Smooth muscle cell (in vitro differentiated cells): ENCODE data around the gene FARS2. TPM values are rescaled to one million over a fixed set of nuclear protein-coding genes. Genes with fewer than 3 reads are reported as not detected.

Experiments
- DNase-seq: peaks from one replicate; lab custom pipeline; 2025; ENCODE audit not compliant: unreplicated experiment; lab: John Stamatoyannopoulos, UW
- H2AFZ ChIP-seq: fragments of 200-600 bp; sonication (generic); 2 replicates; pipeline ENCODE4 v1.6.0; 2016; ENCODE audit warnings: antibody characterized with exemption, low read depth, mild to moderate bottlenecking
- H3F3A ChIP-seq: fragments of 200-600 bp; sonication (generic); 2 replicates; pipeline ENCODE4 v1.6.0; 2017; ENCODE audit warnings: antibody characterized with exemption, low read depth
- H3K27ac ChIP-seq: fragments of 200-600 bp; sonication (generic); 2 replicates; pipeline ENCODE4 v1.5.1; 2016; ENCODE audit warnings: low read depth, mild to moderate bottlenecking
- H3K27me3 ChIP-seq: fragments of 200-600 bp; sonication (generic); 2 replicates; pipeline ENCODE4 v1.6.1; 2016; ENCODE audit warnings: low read depth, mild to moderate bottlenecking
- H3K36me3 ChIP-seq: fragments of 200-600 bp; sonication (generic); 2 replicates; pipeline ENCODE4 v1.5.1; 2016; ENCODE audit warnings: low read depth
- H3K4me1 ChIP-seq: fragments of 200-600 bp; sonication (generic); 2 replicates; pipeline ENCODE4 v1.5.1; 2016; ENCODE audit warnings: low read depth
- H3K4me2 ChIP-seq: fragments of 200-600 bp; sonication (generic); 2 replicates; pipeline ENCODE4 v1.6.0; 2016; ENCODE audit warnings: mild to moderate bottlenecking
- H3K4me3 ChIP-seq: fragments of 200-600 bp; sonication (generic); 2 replicates; pipeline ENCODE4 v1.5.1; 2016; ENCODE audit warnings: mild to moderate bottlenecking
- H3K79me2 ChIP-seq: fragments of 200-600 bp; sonication (generic); 2 replicates; pipeline ENCODE4 v1.6.0; 2016; ENCODE audit warnings: low read depth, mild to moderate bottlenecking
- H3K9ac ChIP-seq: fragments of 200-600 bp; sonication (generic); 2 replicates; pipeline ENCODE4 v1.6.0; 2016; ENCODE audit warnings: low read depth
- H3K9me3 ChIP-seq: fragments of 200-600 bp; sonication (generic); replicated peaks from 2 replicates; pipeline ENCODE4 v1.5.1; 2016; ENCODE audit warnings: low read depth
- H4K20me1 ChIP-seq: fragments of 200-600 bp; sonication (generic); 2 replicates; pipeline ENCODE4 v1.6.0; 2016; ENCODE audit warnings: low read depth
- WGBS: methylation state at CpG from one replicate; pipeline ENCODE4 v1.1.7; 2016; ENCODE audit warnings: low lambda C conversion rate; 5-methylcytosine and 5-hydroxymethylcytosine counted together
- polyA plus RNA-seq: library from polyadenylated mRNA; unstranded; fragments of >200 nt; fragmentation: Nextera tagmentation; extraction: Ambion mirVana; gene quantifications from 2 replicates; pipeline ENCODE4 v1.2.1, GENCODE V29; 2016
- total RNA-seq: library from RNA; depleted of rRNA; stranded (reverse); fragments of >200 nt; gene quantifications from 2 replicates; pipeline ENCODE4 v1.2.3, GENCODE V29; 2014
- TF ChIP-seq, protein P1 (sequence below): fragments of 200-600 bp; sonication (generic); IDR thresholded peaks from 2 replicates; pipeline ENCODE4 v1.5.1; 2017; ENCODE audit warnings: borderline replicate concordance, mild to moderate bottlenecking, antibody characterized with exemption; ENCODE audit not compliant: insufficient read depth, poor library complexity, severe bottlenecking

Gene FARS2
- total and polyA plus RNA-seq, 2 experiments from 2014 or later: 9.6 to 13.2 TPM

DNA sequence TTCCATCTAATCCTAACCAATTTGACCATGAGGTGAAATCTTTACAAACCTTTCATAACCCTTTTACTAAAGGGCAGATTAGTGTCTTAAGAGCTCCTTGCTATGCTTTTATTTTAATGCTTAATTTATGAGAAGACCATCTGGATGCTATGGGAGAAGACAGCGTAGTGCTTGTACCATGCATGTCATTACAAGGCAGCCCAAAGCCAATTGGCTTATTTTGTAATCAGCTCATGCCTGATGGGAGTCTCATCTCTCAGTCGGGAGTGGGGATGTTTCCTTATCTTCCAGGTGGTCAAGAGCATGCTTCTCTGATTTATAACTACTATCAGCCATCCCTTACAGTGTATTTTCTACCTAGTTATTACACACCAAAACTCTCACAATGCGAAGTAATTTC is 304.7 kb downstream of the FARS2 start:
- Histone ChIP-seq H3F3A (no peaks in the 10 kb centered on the region), H4K20me1 (peaks cover 71% of the 10 kb centered on the region), H3K36me3 (no peaks in the 10 kb centered on the region), H3K27me3 (peaks cover 12% of the 10 kb centered on the region), H3K79me2 (no peaks in the 10 kb centered on the region), H3K4me3 (no peak overlapping the region), H3K4me1 (no peaks in the 10 kb centered on the region), H3K9ac (no peak overlapping the region), H3K9me3 (no peaks in the 10 kb centered on the region), H2AFZ (no peak overlapping the region), H3K4me2 (no peak overlapping the region), H3K27ac (no peak overlapping the region)
- no peak for DNase-seq
- TF ChIP-seq, protein P1, sequence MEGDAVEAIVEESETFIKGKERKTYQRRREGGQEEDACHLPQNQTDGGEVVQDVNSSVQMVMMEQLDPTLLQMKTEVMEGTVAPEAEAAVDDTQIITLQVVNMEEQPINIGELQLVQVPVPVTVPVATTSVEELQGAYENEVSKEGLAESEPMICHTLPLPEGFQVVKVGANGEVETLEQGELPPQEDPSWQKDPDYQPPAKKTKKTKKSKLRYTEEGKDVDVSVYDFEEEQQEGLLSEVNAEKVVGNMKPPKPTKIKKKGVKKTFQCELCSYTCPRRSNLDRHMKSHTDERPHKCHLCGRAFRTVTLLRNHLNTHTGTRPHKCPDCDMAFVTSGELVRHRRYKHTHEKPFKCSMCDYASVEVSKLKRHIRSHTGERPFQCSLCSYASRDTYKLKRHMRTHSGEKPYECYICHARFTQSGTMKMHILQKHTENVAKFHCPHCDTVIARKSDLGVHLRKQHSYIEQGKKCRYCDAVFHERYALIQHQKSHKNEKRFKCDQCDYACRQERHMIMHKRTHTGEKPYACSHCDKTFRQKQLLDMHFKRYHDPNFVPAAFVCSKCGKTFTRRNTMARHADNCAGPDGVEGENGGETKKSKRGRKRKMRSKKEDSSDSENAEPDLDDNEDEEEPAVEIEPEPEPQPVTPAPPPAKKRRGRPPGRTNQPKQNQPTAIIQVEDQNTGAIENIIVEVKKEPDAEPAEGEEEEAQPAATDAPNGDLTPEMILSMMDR: no peak
- WGBS: 95% methylated on average over 3 of the region's 3 CpGs

DNA sequence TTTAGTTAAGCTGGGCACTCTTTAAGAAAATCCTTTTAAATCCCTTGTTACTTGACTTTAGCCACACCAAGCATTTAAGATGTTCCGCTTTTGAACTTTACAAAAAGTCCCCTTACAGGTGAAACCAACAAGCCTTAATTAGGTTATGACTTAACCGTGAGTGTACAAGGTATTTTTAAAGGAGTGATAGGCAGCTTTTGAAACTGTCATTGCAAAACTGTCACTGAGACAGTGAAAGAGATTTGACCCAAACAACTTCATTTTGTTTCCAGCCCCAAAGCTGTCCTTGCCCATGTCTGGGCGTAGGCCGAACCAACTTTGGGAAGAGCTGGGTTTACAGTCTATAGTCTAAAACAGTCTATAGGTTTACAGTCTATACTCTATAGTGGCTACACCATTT is 305.4 kb downstream of the FARS2 start:
- H3K9me3 ChIP-seq: no peaks in the 10 kb centered on the region
- no peaks in the 10 kb centered on the region for H3K36me3 ChIP-seq
- no peak overlapping the region for H3K4me3 ChIP-seq
- no peak overlapping the region for H3K27ac ChIP-seq
- WGBS: 96% methylated on average over 4 of the region's 4 CpGs
- TF ChIP-seq, protein P1: no peak
- H3K27me3 ChIP-seq: peaks cover 4% of the 10 kb centered on the region
- no peak overlapping the region for H3K9ac ChIP-seq
- H3F3A ChIP-seq: no peaks in the 10 kb centered on the region
- no peak overlapping the region for H2AFZ ChIP-seq
- H4K20me1 ChIP-seq: peaks cover 63% of the 10 kb centered on the region
- no peak overlapping the region for H3K4me2 ChIP-seq
- no peaks in the 10 kb centered on the region for H3K79me2 ChIP-seq
- DNase-seq: no peak
- no peaks in the 10 kb centered on the region for H3K4me1 ChIP-seq

DNA sequence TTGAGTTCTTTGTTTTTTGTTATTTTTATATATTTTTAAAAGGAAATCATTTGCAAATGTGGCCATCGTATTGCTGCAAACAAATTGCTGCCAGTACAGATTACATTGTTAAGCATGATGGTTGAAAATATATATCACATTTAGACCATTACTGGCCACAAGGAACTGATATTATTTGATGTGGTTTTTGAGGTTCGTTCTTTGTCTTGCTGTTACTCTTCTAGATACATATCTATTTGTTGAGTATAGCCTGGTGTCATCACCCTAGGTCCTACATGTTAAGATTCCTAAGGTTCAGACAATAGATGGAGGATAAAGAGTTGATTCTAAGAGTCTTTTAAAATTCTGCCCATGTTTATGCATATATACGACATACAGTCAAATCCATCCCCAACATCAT is 306.0 kb downstream of the FARS2 start:
- Histone ChIP-seq H3K4me3 (no peak overlapping the region), H3K36me3 (no peaks in the 10 kb centered on the region), H3K79me2 (no peaks in the 10 kb centered on the region), H3K27ac (no peak overlapping the region), H2AFZ (no peak overlapping the region), H3K27me3 (no peaks in the 10 kb centered on the region), H3K9ac (no peak overlapping the region), H3F3A (no peaks in the 10 kb centered on the region), H4K20me1 (peaks cover 57% of the 10 kb centered on the region), H3K9me3 (no peaks in the 10 kb centered on the region), H3K4me2 (no peak overlapping the region), H3K4me1 (no peaks in the 10 kb centered on the region)
- WGBS: 89% methylated on average over 3 of the region's 3 CpGs
- TF ChIP-seq, protein P1: no peak
- no peak for DNase-seq

DNA sequence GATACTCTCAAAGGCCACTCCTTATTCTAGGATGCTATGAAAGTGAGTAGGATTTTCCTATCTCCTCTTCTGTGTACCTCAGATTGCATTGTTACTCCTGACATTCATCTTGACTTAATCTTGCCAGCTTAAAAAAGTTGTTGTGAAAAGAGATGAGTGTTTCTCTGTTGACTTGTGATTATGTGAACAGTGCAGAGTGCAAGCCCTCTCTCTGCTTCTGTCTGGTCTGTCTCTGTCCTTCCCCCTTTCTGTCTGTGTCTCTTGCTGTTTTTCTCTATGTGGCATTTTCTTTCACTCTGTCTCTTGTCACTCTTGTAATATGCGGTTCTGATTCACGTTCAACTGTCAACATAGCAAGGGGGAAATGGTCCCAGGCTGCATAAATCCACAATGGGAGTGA is 306.6 kb downstream of the FARS2 start:
- no peaks in the 10 kb centered on the region for H3K9me3 ChIP-seq

More for the DNA sequence above, 306.6 kb downstream of the FARS2 start:
- DNase-seq: no peak
- TF ChIP-seq, protein P1: no peak
- Histone ChIP-seq H3K9ac (no peak overlapping the region), H3K27me3 (no peaks in the 10 kb centered on the region), H3K79me2 (no peaks in the 10 kb centered on the region), H4K20me1 (peaks cover 55% of the 10 kb centered on the region), H2AFZ (no peak overlapping the region), H3K27ac (no peak overlapping the region), H3K4me3 (no peak overlapping the region), H3K4me1 (no peaks in the 10 kb centered on the region), H3K4me2 (no peak overlapping the region), H3F3A (no peaks in the 10 kb centered on the region), H3K36me3 (no peaks in the 10 kb centered on the region)
- 87% methylated on average over 2 of the region's 2 CpGs for WGBS
